Non-pigmented ciliary epithelial cell (primary cell): Measurements from ENCODE around the gene TSPAN18.

Experiments
- DNase-seq: peaks from one replicate; pipeline ENCODE4 v3.0.0-alpha.2; 2010; ENCODE audit warnings: low read depth

Gene TSPAN18

DNA sequence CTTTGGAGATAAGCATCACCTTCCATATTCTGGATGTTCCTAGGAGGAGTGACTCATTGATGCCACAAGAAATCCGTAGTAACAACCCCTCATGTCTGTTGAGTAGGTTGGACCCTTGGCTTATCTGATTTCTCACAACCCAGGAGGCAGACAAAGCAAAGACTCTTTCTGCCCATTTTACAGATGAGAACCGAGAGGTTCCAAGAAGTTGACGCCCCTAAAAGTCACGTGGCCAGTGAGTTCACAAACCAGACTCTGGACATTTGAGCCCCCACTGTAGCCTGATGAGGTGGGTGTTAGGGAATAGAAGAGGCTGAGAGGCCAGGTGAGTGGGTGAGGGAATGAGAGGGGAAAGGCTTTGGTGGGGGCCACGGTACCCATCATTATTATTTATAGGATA is 70.3 kb downstream of the TSPAN18 start:
- DNase-seq = no peak

DNA sequence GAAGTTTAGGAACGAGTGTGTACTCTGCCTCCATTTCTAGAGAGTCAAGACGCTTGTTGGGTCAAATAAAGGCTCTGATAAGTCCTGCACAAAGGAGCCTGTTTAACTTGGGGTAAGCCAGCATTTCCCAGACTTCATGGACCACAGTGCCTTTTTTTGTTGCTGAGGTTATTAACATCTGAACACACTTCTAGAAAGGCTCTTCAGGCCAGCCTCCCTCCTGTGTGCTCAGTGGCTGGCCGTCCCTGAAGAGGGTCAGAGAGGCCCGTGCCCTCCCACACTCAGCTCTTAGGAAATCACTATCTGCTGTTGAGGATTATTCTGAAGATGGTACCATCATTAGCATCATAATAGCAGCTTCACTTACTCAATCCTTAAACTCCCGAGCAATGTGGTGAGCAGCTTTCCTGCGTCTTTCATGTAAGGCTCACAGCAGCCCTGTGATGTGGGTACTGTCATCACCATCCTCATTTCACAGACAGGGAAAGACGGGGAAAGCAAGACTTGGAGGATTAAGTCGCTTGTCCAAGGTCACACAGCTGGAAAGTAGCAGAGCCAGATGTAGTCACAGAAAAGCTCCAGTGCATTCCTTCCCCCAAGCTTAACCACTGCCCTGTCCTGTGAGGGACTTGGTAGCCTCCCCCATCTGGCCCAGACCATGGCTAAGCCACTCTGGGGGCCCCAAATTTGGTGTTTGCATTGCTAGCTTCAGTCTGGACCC is 71.3 kb downstream of the TSPAN18 start:
- DNase-seq = no peak

GRCh38 chr11:44798607-44798972 is 71.8 kb downstream of the TSPAN18 start:
- no peak for DNase-seq

GRCh38 chr11:44799012-44799411 is 72.2 kb downstream of the TSPAN18 start:
- no peak for DNase-seq

DNA sequence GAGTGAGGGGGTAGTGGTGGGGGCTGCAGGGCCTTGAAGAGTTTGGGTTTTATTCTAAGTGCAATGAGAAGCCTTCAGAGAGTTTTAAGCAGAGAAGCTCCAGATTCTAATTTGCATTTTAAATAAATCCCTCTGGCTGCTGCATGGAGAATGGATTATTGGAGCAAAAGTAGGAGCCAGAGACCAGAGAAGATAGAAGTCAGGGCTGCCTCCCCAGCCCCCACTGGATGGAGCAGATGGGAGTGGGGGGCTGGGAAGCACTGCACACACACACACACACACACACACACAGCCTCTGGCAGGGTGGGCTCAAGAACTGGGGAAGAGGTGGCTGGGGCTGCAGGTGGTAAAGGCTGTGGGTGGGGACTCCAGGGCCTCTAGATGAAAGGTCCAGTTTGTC is 75.6 kb downstream of the TSPAN18 start:
- DNase-seq = no peak

- DNase-seq = no peak
Measured at GRCh38 chr11:44803009-44803408, 76.2 kb downstream of the TSPAN18 start.

GRCh38 chr11:44804449-44805437 is 78.0 kb downstream of the TSPAN18 start:
- no peak for DNase-seq

GRCh38 chr11:44805596-44805995 is 78.8 kb downstream of the TSPAN18 start:
- no peak for DNase-seq

GRCh38 chr11:44808053-44808753 is 81.4 kb downstream of the TSPAN18 start:
- no peak for DNase-seq

DNA sequence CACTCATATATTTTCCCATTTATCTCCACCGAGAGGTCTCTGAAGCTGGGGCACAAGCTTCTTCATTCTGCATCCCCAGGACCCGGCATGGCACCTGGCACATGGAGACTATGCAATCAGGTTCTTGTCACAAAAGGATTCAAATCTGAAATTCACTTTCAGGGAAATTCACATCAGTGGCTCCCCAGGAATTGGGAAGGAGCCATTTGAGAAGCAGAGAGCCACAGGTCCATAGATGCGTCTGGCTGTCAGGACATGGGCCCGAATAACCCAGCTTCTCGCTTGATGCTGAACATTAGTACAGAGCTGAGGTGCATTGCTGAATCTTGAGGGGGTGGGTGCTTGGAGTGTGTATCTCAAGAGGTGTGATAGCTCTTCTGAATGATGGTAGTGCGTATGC is 82.5 kb downstream of the TSPAN18 start:
- no peak for DNase-seq

GRCh38 chr11:44811841-44812448 is 85.2 kb downstream of the TSPAN18 start:
- DNase-seq = no peak

GRCh38 chr11:44812971-44813370 is 86.2 kb downstream of the TSPAN18 start:
- DNase-seq = no peak

GRCh38 chr11:44813401-44813800 is 86.6 kb downstream of the TSPAN18 start:
- no peak for DNase-seq

DNA sequence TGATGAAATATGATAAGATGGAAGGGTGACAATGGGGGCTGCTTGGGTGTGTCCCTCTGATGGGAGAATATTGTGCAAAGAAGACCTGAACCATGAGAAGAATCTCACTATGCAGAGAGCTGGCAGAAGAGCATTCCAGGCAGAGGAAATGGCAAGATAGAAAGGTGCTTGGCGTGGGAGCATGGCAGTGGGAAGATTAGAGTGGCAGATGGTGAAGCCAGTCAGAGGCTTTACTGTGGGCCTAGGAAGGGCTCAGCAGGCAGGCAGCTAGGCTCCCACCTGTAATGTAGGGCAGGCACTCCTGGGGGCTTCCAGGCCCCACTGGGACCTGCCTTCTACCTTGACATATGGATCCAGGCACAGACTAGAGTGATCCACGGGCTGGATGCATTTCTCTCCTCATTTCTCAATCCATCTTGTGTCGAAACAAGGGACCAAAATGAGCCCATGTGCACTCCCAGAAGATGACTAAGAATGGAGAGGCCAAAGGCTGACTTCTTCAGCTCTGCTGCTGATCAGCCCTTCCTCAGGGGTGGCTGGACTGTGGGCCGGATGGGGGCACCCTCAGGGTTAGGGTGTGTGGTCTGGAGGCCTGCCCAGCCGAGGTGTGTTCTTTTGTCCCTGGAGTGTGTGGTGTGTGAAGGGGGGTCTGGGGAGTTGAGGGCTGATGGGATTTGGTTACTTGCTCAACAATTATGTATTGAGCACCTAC is 88.3 kb downstream of the TSPAN18 start:
- no peak for DNase-seq

DNA sequence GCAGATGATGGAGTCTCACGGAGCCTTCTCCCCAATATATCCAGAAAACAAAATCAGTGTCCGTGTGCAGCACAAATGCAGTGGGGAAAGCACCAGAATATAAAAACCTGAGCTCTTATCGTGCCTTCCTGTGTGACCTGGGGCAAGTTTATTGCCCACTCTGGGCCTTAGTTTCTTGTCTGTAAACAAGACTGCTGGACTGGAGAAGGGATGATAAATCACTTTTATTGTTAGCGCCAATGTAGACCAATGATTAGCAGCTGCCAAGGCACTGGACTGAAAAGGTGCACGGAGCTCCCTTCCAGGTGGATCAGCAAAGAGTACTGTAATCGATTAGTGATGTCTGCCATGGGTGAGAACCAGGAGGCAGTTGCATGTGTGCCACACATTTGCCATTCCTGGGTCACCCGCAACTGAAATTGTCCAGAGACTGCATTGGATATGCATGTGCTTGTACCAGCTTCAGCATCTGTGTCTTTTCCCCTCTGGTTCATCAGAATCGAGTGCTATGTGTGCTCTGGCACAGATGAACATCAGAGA is 89.2 kb downstream of the TSPAN18 start:
- no peak for DNase-seq

DNA sequence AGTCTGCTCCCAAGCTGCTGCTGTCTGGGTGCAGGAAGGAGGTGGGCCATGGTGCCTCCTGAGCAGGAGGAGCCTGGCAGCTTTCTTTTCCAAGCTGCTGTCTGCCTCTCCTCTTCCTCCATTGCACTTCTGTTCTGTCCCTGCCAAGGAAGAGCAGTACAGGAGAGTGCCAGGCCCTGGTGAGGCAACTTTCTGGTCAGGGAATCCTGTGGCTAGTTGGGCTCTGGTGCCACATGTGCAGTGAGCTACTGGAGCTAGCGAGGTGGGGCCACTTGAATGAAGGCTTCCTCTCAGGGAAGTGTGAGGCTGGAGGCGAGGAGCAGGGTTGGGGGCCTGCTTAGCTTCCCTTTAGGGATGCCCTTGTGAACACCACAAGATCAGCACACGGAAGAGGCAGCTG is 90.0 kb downstream of the TSPAN18 start:
- DNase-seq = no peak

GRCh38 chr11:44817207-44817949 is 90.6 kb downstream of the TSPAN18 start:
- no peak for DNase-seq

DNA sequence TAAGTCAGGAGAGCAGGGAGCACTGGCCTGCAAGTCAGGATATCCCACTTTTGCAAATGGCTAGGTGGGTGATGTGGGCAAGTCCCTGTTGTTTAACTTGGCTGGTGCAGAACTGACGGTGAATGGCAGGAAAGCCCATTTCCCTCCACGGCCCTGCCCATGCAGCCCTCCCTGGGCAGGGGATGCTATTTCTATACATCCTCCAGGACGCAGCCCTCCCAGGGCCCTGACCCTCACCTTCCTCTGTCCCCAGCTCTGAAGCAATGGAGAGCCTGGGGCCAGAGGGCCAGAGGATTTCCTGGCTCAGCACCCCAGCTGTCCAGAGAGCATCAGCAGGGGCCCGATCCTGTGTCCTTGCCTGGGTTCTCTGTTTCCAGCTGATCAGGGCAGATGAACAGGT is 91.3 kb downstream of the TSPAN18 start:
- no peak for DNase-seq

- DNase-seq = no peak
Measured at GRCh38 chr11:44819346-44819745, 92.6 kb downstream of the TSPAN18 start.

DNA sequence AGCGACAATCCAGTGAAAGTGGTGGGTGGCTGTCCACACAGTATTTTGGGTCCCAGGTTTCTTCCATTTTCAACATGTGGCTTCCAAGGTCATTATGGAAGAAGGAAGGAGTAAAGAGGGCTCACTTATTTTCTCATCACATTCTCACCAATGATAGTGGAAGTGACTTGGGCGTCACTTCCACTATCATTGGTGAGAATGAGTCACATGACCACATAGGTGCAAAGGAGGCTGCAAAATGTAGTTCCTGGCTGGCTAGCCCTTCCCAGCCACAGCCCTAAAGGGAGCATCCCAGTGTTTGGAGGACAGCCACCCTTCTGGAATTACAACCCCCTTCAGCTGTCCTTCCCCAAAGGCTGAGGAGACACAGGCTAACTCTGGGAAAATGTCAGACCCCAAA is 95.6 kb downstream of the TSPAN18 start:
- no peak for DNase-seq

- no peak for DNase-seq
Measured at GRCh38 chr11:44823006-44823405, 96.2 kb downstream of the TSPAN18 start.
